Measurements from ENCODE around the gene SPTBN4.
A peak's percentile ranks its signal among the peaks of the same experiment; 100 is the strongest.
"Not testable (repeated sequence)": the region's sequence is repeated elsewhere in the genome, so short reads cannot be mapped to it uniquely, and the experiment has no call there.

Gene SPTBN4

GRCh38 chr19:40465025-40465556 lies 1.7 kb upstream of the SPTBN4 start:
- DNase-seq (ENCODE audit: low read depth in 2 of 2): no peak

- peak; percentile 97 to 98 for DNase-seq (ENCODE audit: low read depth in 2 of 2)
These were observed 1.1 kb upstream of the SPTBN4 start, which contains the start of gene BLVRB for GRCh38 chr19:40465557-40466218. Gene BLVRB (minus strand): TSS chr19:40465745. CDS start chr19:40465688, 57 bp downstream.

- peak in 1 of 2 donors; percentile 70 for DNase-seq (ENCODE audit: low read depth in 2 of 2)
These were observed 399 bp upstream of the SPTBN4 start for GRCh38 chr19:40466219-40466984.

GRCh38 chr19:40469011-40469410 lies 2.2 kb downstream of the SPTBN4 start:
- no peak for DNase-seq (ENCODE audit: low read depth in 2 of 2)

GRCh38 chr19:40471111-40471510 lies 4.3 kb downstream of the SPTBN4 start:
- DNase-seq (ENCODE audit: low read depth in 2 of 2): no peak

- no peak for DNase-seq (ENCODE audit: low read depth in 2 of 2)
These were observed 5.7 kb downstream of the SPTBN4 start for GRCh38 chr19:40472516-40472915.

- DNase-seq (ENCODE audit: low read depth in 2 of 2): no peak
These were observed 7.9 kb downstream of the SPTBN4 start for GRCh38 chr19:40474737-40475136.

GRCh38 chr19:40475878-40476644 lies 9.3 kb downstream of the SPTBN4 start:
- DNase-seq (ENCODE audit: low read depth in 2 of 2): not testable (repeated sequence)

GRCh38 chr19:40486017-40486416 lies 19.2 kb downstream of the SPTBN4 start:
- no peak for DNase-seq (ENCODE audit: low read depth in 2 of 2)

- DNase-seq (ENCODE audit: low read depth in 2 of 2): no peak
These were observed 23.1 kb downstream of the SPTBN4 start for GRCh38 chr19:40489882-40490230.

- DNase-seq (ENCODE audit: low read depth in 2 of 2): no peak
These were observed 25.5 kb downstream of the SPTBN4 start for GRCh38 chr19:40492274-40492673.

GRCh38 chr19:40493778-40494177 lies 27.0 kb downstream of the SPTBN4 start:
- DNase-seq (ENCODE audit: low read depth in 2 of 2): no peak

- DNase-seq (ENCODE audit: low read depth in 2 of 2): no peak
These were observed 27.5 kb downstream of the SPTBN4 start for GRCh38 chr19:40494191-40494838.

GRCh38 chr19:40497214-40497613 lies 30.4 kb downstream of the SPTBN4 start:
- no peak for DNase-seq (ENCODE audit: low read depth in 2 of 2)

GRCh38 chr19:40499320-40499719 lies 32.5 kb downstream of the SPTBN4 start:
- DNase-seq (ENCODE audit: low read depth in 2 of 2): no peak

- not testable (repeated sequence) for DNase-seq (ENCODE audit: low read depth in 2 of 2)
These were observed 34.1 kb downstream of the SPTBN4 start for GRCh38 chr19:40500678-40501530.

GRCh38 chr19:40501599-40501998 lies 34.8 kb downstream of the SPTBN4 start:
- DNase-seq (ENCODE audit: low read depth in 2 of 2): no peak

- DNase-seq (ENCODE audit: low read depth in 2 of 2): no peak
These were observed 35.3 kb downstream of the SPTBN4 start for GRCh38 chr19:40502081-40502480.

- DNase-seq (ENCODE audit: low read depth in 2 of 2): no peak
These were observed 36.0 kb downstream of the SPTBN4 start for GRCh38 chr19:40502647-40503319.

- no peak for DNase-seq (ENCODE audit: low read depth in 2 of 2)
These were observed 36.5 kb downstream of the SPTBN4 start for GRCh38 chr19:40503320-40503695.

Data from stimulated activated CD8-positive, alpha-beta memory T cell treated with anti-CD3 and anti-CD28 coated beads, Interleukin-15, amount 100 ng/mL, for 48 hours (primary cell).